Adrenal gland (tissue), 12 donors: ENCODE results near the gene BANF2. TPM values are rescaled to one million over a fixed set of nuclear protein-coding genes. Genes with fewer than 3 reads are reported as not detected.

Experiments
- DNase-seq, 7 donors: peaks; one replicate each; pipeline ENCODE4 v3.0.0-alpha.2; 2019 to 2020
- H3K27ac ChIP-seq, 5 donors: fragments of 200-600 bp; sonication (generic) in 4 of 5; 1 replicate in 3 of 5; 2 replicates in 2 of 5; pipeline versions ENCODE4 v1.5.1 to v1.8.0; 2016 to 2020; ENCODE audit warnings: mild to moderate bottlenecking in 1 of 5
- H3K27me3 ChIP-seq: fragments of 200-600 bp; 2 replicates; pipeline ENCODE4 v1.8.0; 2021
- H3K36me3 ChIP-seq, 2 donors: fragments of 200-600 bp; replicated peaks in 1 of 2; 1 replicate in 1 of 2; 2 replicates in 1 of 2; pipeline versions ENCODE4 v1.5.1 to v1.8.0; 2018 to 2022
- H3K4me1 ChIP-seq, 2 donors: fragments of 200-600 bp; replicated peaks in 1 of 2; 1 replicate in 1 of 2; 2 replicates in 1 of 2; pipeline versions ENCODE4 v1.5.1 to v1.8.0; 2018 to 2021
- H3K4me3 ChIP-seq, 4 donors: fragments of 200-600 bp; sonication (generic) in 3 of 4; one replicate each; pipeline ENCODE4 v1.5.1; 2016 to 2018
- H3K9me3 ChIP-seq, 3 donors: fragments of 200-600 bp; sonication (generic) in 1 of 3; replicated peaks in 1 of 3; 1 replicate in 2 of 3; 2 replicates in 1 of 3; pipeline versions ENCODE4 v1.5.1 to v1.8.0; 2016 to 2021
- POLR2A ChIP-seq, 2 donors: fragments of 450-650 bp; IDR thresholded peaks; one replicate each; pipeline ENCODE4 v1.6.1; 2017; ENCODE audit warnings: antibody characterized with exemption in 2 of 2, mild to moderate bottlenecking in 2 of 2, moderate library complexity in 1 of 2
- WGBS, 4 donors: extraction: QIAGEN DNeasy Blood & Tissue Kit in 2 of 4; methylation state at CpG; one replicate each; pipeline versions ENCODE4 v1.1.5 to v1.1.7; 2013 to 2017; 5-methylcytosine and 5-hydroxymethylcytosine counted together
- intact Hi-C, 2 donors: fragments of 100-400 bp; cut with DNase I; formaldehyde crosslinking; loops; one replicate each; pipeline versions ENCODE4 v1.14.1 to v1.15.0; 2022 to 2023
- polyA plus RNA-seq, 3 donors: library from polyadenylated mRNA; stranded (reverse); fragments of 200-250 nt in 2 of 3; fragments of 350-450 nt in 1 of 3; fragmentation: Illumina TruSeq in 1 of 3; extraction: RNeasy Lipid Tissue Mini Kit (QIAGEN cat#74804) in 1 of 3; gene quantifications; one replicate each; pipeline ENCODE4 v1.2.3, GENCODE V29; 2013 to 2014
- total RNA-seq, 9 donors: library from RNA; depleted of rRNA in 4 of 9; stranded (reverse); fragments of >200 nt in 4 of 9; fragments of 120-200 nt in 1 of 9; fragmentation: NEBNext Ultra II Directional in 1 of 9; extraction: Animal tissue kit (Norgen Biotek cat#: 25700) in 1 of 9; gene quantifications; one replicate each; pipeline versions ENCODE4 v1.1.0 to v1.2.4, GENCODE V29; 2013 to 2023
- TF ChIP-seq, protein P1 (sequence below), 6 experiments: fragments of 450-650 bp in 4 of 6; fragments of 200-600 bp in 2 of 6; sonication (generic) in 1 of 6; IDR thresholded peaks; 1 replicate in 5 of 6; 2 replicates in 1 of 6; pipeline versions ENCODE4 v1.5.1 to v1.8.0; 2016 to 2021; ENCODE audit warnings: antibody characterized with exemption in 6 of 6, mild to moderate bottlenecking in 2 of 6, moderate library complexity in 1 of 6
- donor health status: healthy with polysubstance abuse.
- donor health status: Bipolar disorder and iron deficiency.
- donor health status: DM: yes; HTN: yes; CAD: no.
- donor health status: DM: no; HTN: no; CAD: no.
- donor health status: DM: no; HTN: no; CAD: no.
- donor health status: DM: yes; HTN: yes; CAD: no.

BANF2 gene
- total and polyA plus RNA-seq, 12 donors = not detected

DNA sequence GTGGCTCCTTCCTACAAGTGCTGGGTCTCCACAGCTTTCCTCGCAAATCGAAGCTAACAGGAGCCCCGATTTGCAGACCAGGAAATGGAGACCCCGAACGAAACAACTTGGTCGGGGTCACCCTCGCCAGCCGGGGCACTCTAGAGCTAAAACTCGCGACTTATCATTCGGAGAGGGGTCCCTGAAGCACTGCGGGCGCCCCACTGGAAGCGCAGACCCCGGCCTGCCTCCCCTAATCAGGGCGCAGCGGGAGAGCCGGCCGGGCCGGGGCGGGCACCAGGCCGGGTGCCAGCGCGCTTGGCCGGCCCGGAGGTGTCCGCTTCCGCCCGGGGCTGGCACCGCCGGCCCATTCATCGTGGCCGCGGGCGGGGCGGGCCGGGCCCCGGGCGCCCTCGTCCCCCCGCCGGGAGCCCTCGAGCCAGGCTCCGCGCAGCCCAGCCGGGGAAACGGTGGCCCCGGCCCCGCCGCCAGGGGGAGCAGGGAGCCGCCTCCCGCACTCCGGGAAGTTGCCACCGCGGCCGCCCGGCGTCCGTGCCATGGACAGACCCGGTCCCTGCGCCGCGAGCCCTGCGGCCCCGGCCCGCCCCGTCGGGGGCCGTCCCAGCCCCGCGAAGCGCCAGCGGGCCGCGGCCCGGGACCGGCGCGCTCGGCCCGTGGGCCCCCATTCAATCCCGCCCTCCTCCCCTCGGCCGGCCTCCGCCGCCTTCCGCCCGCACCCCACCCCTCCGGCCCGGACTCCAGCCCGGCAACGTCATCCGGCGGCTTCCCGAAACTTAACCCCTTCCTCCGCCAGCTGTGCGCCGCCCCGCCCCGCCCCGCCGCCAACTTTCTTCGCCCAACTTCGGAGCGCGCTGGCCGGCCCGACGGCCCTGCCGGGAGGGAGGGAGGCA, 18.7 kb upstream of the BANF2 start:
- H3K9me3 ChIP-seq = no peaks in the 10 kb centered on the region
- peak; percentile 85 to 89 (median 86) for DNase-seq
- peaks cover 0 to 15% of the 10 kb centered on the region in 2 donors for H3K36me3 ChIP-seq
- peak in 1 of 2 donors; percentile 37 for TF ChIP-seq POLR2A (IDR thresholded peaks at IDR 0.05)
- TF ChIP-seq, protein P1, sequence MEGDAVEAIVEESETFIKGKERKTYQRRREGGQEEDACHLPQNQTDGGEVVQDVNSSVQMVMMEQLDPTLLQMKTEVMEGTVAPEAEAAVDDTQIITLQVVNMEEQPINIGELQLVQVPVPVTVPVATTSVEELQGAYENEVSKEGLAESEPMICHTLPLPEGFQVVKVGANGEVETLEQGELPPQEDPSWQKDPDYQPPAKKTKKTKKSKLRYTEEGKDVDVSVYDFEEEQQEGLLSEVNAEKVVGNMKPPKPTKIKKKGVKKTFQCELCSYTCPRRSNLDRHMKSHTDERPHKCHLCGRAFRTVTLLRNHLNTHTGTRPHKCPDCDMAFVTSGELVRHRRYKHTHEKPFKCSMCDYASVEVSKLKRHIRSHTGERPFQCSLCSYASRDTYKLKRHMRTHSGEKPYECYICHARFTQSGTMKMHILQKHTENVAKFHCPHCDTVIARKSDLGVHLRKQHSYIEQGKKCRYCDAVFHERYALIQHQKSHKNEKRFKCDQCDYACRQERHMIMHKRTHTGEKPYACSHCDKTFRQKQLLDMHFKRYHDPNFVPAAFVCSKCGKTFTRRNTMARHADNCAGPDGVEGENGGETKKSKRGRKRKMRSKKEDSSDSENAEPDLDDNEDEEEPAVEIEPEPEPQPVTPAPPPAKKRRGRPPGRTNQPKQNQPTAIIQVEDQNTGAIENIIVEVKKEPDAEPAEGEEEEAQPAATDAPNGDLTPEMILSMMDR (IDR thresholded peaks at IDR 0.05) = peak in 3 of 6 experiments; percentile 63 to 95 (median 95)
- peak overlapping the region; percentile 74 to 100 (median 95) for H3K27ac ChIP-seq
- intact Hi-C loops = loop anchor here in 1 of 2 donors (5.0 kb wide), 1 partner anchor 216 kb away; no protein-coding TSS in a partner anchor
- no peaks in the 10 kb centered on the region for H3K27me3 ChIP-seq
- peaks cover 17 to 30% of the 10 kb centered on the region in 2 donors for H3K4me1 ChIP-seq
- 0 to 2% (median 1%) methylated on average over 8 to 110 of the region's 110 CpGs for WGBS, 4 donors
- H3K4me3 ChIP-seq = peak overlapping the region in 3 of 4 donors; percentile 27 to 93 (median 38)

DNA sequence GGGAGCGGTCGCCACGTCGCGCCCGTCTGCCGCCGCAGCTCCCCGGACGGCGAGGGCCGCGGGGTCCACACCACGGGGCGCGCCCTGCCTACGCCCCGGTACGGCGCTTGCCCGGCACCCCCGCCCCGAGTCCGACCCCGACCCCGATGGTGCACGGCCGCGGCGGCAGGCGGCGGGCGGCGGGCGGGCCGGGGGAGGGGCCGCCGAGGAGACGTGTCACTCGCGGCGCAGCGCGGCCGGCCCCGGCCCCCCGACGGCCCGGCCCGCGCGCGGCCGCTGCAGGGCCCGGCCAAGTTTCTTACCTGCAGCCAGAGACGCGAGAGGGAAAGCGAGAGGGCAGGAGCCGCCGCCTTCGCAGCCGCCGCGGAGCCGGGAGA, 18.1 kb upstream of the BANF2 start:
- Histone ChIP-seq H3K4me1 (peaks cover 12 to 26% of the 10 kb centered on the region in 2 donors), H3K36me3 (peaks cover 0 to 11% of the 10 kb centered on the region in 2 donors), H3K9me3 (no peaks in the 10 kb centered on the region), H3K4me3 (peak overlapping the region in 3 of 4 donors; percentile 38 to 93 (median 58)), H3K27me3 (no peaks in the 10 kb centered on the region), H3K27ac (peak overlapping the region; percentile 42 to 100 (median 95))
- 0 to 1% (median 0%) methylated on average over 11 to 65 of the region's 65 CpGs; no CpG with 5 or more reads in 1 of the 4 donors for WGBS, 4 donors
- intact Hi-C loops = loop anchor here in 1 of 2 donors (5.0 kb wide), 1 partner anchor 216 kb away; no protein-coding TSS in a partner anchor
- no peak for TF ChIP-seq POLR2A (IDR thresholded peaks at IDR 0.05)
- TF ChIP-seq, protein P1 (IDR thresholded peaks at IDR 0.05) = no peak
- no peak for DNase-seq

DNA sequence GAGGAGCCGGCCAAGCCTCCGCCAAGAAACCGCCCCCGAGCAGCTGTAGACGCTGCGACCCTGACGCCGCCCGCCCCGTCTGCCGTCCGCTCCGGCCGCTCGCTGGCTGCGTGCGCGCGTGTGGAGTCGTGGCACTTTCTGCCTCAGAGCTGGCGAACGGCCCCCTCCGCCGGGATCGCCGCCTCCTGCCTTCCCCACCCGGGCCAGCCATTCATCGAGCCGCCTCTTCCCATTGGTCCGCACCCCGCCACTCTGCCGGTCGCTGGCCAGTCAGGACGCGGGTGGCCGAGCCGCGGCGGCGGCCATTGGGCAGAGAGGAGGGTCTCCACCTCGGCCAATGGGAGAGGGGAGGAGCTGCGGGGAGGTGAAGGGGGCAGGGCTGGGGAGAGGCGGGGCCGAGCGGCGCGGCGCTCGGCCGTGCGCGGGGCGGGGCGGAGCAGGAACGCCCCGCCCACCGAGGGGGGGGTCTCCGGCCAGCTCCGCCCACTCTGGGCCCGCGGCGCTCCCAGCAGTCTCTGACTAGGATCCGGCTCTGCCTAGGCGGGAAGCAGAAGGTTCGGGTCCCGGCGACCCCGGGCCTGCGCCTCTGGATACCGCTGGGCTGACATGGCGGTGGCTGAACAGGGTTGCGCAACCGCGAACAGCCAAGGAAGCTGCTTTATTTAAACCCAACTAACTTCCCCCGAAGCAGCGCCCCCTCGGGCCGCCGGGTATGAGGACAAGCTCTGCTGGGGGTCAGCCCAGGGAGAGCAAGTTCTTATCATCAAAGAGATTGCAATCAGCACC, 17.5 kb upstream of the BANF2 start, which contains the start of gene RRBP1:
Gene RRBP1, minus strand, starts transcription at position 140 of the 786 bp plus-strand sequence. CDS start 21,735 bp downstream, outside the sequence.
- Histone ChIP-seq H3K9me3 (no peaks in the 10 kb centered on the region), H3K36me3 (peaks cover 0 to 5% of the 10 kb centered on the region in 2 donors), H3K4me1 (peaks cover 11 to 20% of the 10 kb centered on the region in 2 donors), H3K27me3 (no peaks in the 10 kb centered on the region), H3K4me3 (peak within 1 kb of the TSS in 3 of 4 donors; percentile 41 to 93 (median 58)), H3K27ac (peak within 1 kb of the TSS; percentile 42 to 100 (median 95))
- 0 to 3% (median 1%) methylated on average over 8 to 79 of the region's 79 CpGs for WGBS, 4 donors
- intact Hi-C loops = loop anchor here in 1 of 2 donors (5.0 kb wide), 1 partner anchor 215 kb away; no protein-coding TSS in a partner anchor
- peak; percentile 98 to 99 (median 99) for DNase-seq
- peak; percentile 96 to 99 for TF ChIP-seq POLR2A (IDR thresholded peaks at IDR 0.05)
- TF ChIP-seq, protein P1 (IDR thresholded peaks at IDR 0.05) = peak; percentile 30 to 76 (median 60)
